IMR-90 (cell line): Measurements from ENCODE around the gene SLC12A4. TPM values are rescaled to one million over a fixed set of nuclear protein-coding genes. Genes with fewer than 3 reads are reported as not detected.

Experiments
- ATAC-seq: fragments of 200-7000 bp; cut with Tn5 transposase; 2 replicates; pipeline ENCODE4 v1.9.1; 2020; ENCODE audit warnings: low read depth, mild to moderate bottlenecking, moderate library complexity
- BruUV-seq: library from RNA; stranded (reverse); fragments of 400-500 nt; replicated peaks from 2 replicates; lab custom pipeline; 2021; lab: Mats Ljungman, UMichigan
- CTCF ChIA-PET: fragments of 300-600 bp; formaldehyde crosslinking; extraction: SDS; loops from one replicate; lab custom pipeline; 2021; ENCODE audit warnings: antibody characterized with exemption; lab: Yijun Ruan, JAX
- POLR2A ChIA-PET: fragments of 300-600 bp; sonication (Branson Sonifier 250); formaldehyde crosslinking; loops from one replicate; lab custom pipeline; 2022; ENCODE audit warnings: antibody characterized with exemption; ENCODE audit not compliant: unreplicated experiment; lab: Charles Lee
- DNase-seq: peaks from one replicate; pipeline ENCODE4 v3.0.0; 2013
- H2AFZ ChIP-seq: replicated peaks from 2 replicates; pipeline ENCODE3; 2013; ENCODE audit warnings: low read length, mild to moderate bottlenecking; ENCODE audit not compliant: poor library complexity
- H2AK5ac ChIP-seq: 2 replicates; pipeline ENCODE4 v1.6.1; 2013; ENCODE audit warnings: low read depth, low read length, inconsistent platforms
- H2AK9ac ChIP-seq: replicated peaks from 2 replicates; pipeline ENCODE3; 2013; ENCODE audit warnings: mild to moderate bottlenecking, low read depth, low read length, moderate library complexity; ENCODE audit not compliant: poor library complexity
- H2BK120ac ChIP-seq: 2 replicates; pipeline ENCODE4 v1.6.1; 2013; ENCODE audit warnings: low read depth, low read length, inconsistent platforms
- H2BK15ac ChIP-seq: 3 replicates; pipeline ENCODE4 v1.6.1; 2013; ENCODE audit warnings: low read depth, low read length, inconsistent platforms
- H2BK20ac ChIP-seq: 2 replicates; pipeline ENCODE4 v1.6.1; 2013; ENCODE audit warnings: low read depth, mild to moderate bottlenecking, inconsistent platforms, low read length, moderate library complexity
- H2BK5ac ChIP-seq: 2 replicates; pipeline ENCODE4 v1.6.1; 2013; ENCODE audit warnings: mild to moderate bottlenecking, low read depth, low read length, inconsistent platforms; ENCODE audit not compliant: poor library complexity, severe bottlenecking
- H3K14ac ChIP-seq: replicated peaks from 2 replicates; pipeline ENCODE4 v1.6.1; 2013; ENCODE audit warnings: low read depth, low read length, inconsistent platforms
- H3K18ac ChIP-seq: 2 replicates; pipeline ENCODE4 v1.6.1; 2013; ENCODE audit warnings: low read depth, low read length, control low read depth
- H3K23ac ChIP-seq: 2 replicates; pipeline ENCODE4 v1.6.1; 2013; ENCODE audit warnings: low read depth, low read length, inconsistent platforms
- H3K27ac ChIP-seq: 2 replicates; pipeline ENCODE4 v1.5.1; 2013; ENCODE audit warnings: mild to moderate bottlenecking, control low read depth, low read length; ENCODE audit not compliant: insufficient read depth
- H3K27me3 ChIP-seq: 2 replicates; pipeline ENCODE4 v1.6.1; 2013; ENCODE audit warnings: low read length; ENCODE audit not compliant: control insufficient read depth, insufficient read depth
- H3K36me3 ChIP-seq: 2 replicates; pipeline ENCODE4 v1.6.1; 2013; ENCODE audit warnings: low read length, mixed read lengths; ENCODE audit not compliant: control insufficient read depth, insufficient read depth
- H3K4ac ChIP-seq: 2 replicates; pipeline ENCODE4 v1.6.1; 2013; ENCODE audit warnings: low read depth, low read length, inconsistent platforms
- H3K4me1 ChIP-seq: 2 replicates; pipeline ENCODE4 v1.6.1; 2013; ENCODE audit warnings: low read length, mixed read lengths; ENCODE audit not compliant: control insufficient read depth, insufficient read depth
- H3K4me2 ChIP-seq: 2 replicates; pipeline ENCODE4 v1.6.1; 2013; ENCODE audit warnings: low read depth, mild to moderate bottlenecking, control low read depth, low read length, moderate library complexity
- H3K4me3 ChIP-seq: 2 replicates; pipeline ENCODE4 v1.5.1; 2013; ENCODE audit warnings: low read depth, mild to moderate bottlenecking, control low read depth, low read length, moderate library complexity; ENCODE audit not compliant: insufficient read depth
- H3K56ac ChIP-seq: 2 replicates; pipeline ENCODE4 v1.6.1; 2013; ENCODE audit warnings: low read length, inconsistent platforms; ENCODE audit not compliant: insufficient read depth; ENCODE audit errors: extremely low read depth
- H3K79me1 ChIP-seq, 2 experiments: 2 replicates each; pipeline ENCODE4 v1.6.1; 2013; ENCODE audit warnings: low read length in 2 of 2, inconsistent platforms in 1 of 2, low read depth in 1 of 2
- H3K9ac ChIP-seq: 2 replicates; pipeline ENCODE4 v1.6.1; 2013; ENCODE audit warnings: low read depth, low read length, control low read depth
- H3K9me1 ChIP-seq: 2 replicates; pipeline ENCODE4 v1.6.1; 2013; ENCODE audit warnings: low read length, inconsistent platforms; ENCODE audit not compliant: insufficient read depth
- H3K9me3 ChIP-seq: 2 replicates; pipeline ENCODE4 v1.6.1; 2013; ENCODE audit warnings: low read length; ENCODE audit not compliant: control insufficient read depth, insufficient read depth
- H4K20me1 ChIP-seq: 2 replicates; pipeline ENCODE4 v1.6.1; 2013; ENCODE audit warnings: low read length, inconsistent platforms; ENCODE audit not compliant: insufficient read depth
- H4K5ac ChIP-seq: 2 replicates; pipeline ENCODE4 v1.6.1; 2013; ENCODE audit warnings: mild to moderate bottlenecking, low read depth, low read length, control low read depth
- H4K8ac ChIP-seq, 2 experiments: 2 replicates each; pipeline ENCODE4 v1.6.1; 2013; ENCODE audit warnings: low read depth in 2 of 2, low read length in 2 of 2, control low read depth in 1 of 2, inconsistent platforms in 1 of 2
- H4K91ac ChIP-seq: 2 replicates; pipeline ENCODE4 v1.6.1; 2013; ENCODE audit warnings: low read depth, low read length, inconsistent platforms; ENCODE audit not compliant: insufficient read depth
- BHLHE40 ChIP-seq: fragments of 150-350 bp; IDR thresholded peaks from 2 replicates; pipeline ENCODE4 v1.6.1; 2016; ENCODE audit warnings: mild to moderate bottlenecking, low read depth, low read length
- CEBPB ChIP-seq: IDR thresholded peaks from 2 replicates; pipeline ENCODE4 v1.6.1; 2012; ENCODE audit warnings: low read depth, low read length, improper control_type of control experiment
- CHD1 ChIP-seq: IDR thresholded peaks from 2 replicates; pipeline ENCODE4 v1.6.1; 2012; ENCODE audit warnings: low read depth, low read length, improper control_type of control experiment
- FOS ChIP-seq: fragments of 150-350 bp; IDR thresholded peaks from 2 replicates; pipeline ENCODE4 v1.6.1; 2016; ENCODE audit warnings: low read depth, low read length
- MAFK ChIP-seq: IDR thresholded peaks from 2 replicates; pipeline ENCODE4 v1.6.1; 2012; ENCODE audit warnings: low read depth, low read length, improper control_type of control experiment
- MAZ ChIP-seq: IDR thresholded peaks from 2 replicates; pipeline ENCODE4 v1.6.1; 2012; ENCODE audit warnings: low read depth, mild to moderate bottlenecking, low read length, improper control_type of control experiment, moderate library complexity, borderline replicate concordance
- MXI1 ChIP-seq: IDR thresholded peaks from 2 replicates; pipeline ENCODE4 v1.6.1; 2012; ENCODE audit warnings: low read depth, mild to moderate bottlenecking, low read length, moderate library complexity, borderline replicate concordance
- NFE2L2 ChIP-seq: fragments of 150-350 bp; IDR thresholded peaks from 2 replicates; pipeline ENCODE4 v1.6.1; 2016; ENCODE audit warnings: low read depth, mild to moderate bottlenecking, low read length
- POLR2A ChIP-seq: IDR thresholded peaks from 2 replicates; pipeline ENCODE4 v1.6.1; 2012; ENCODE audit warnings: mild to moderate bottlenecking, low read depth, low read length
- RAD21 ChIP-seq: IDR thresholded peaks from 2 replicates; pipeline ENCODE4 v1.6.1; 2012; ENCODE audit warnings: low read length, improper control_type of control experiment
- RCOR1 ChIP-seq: IDR thresholded peaks from 2 replicates; pipeline ENCODE4 v1.6.1; 2012; ENCODE audit warnings: mild to moderate bottlenecking, low read length, improper control_type of control experiment; ENCODE audit not compliant: insufficient replicate concordance
- RFX5 ChIP-seq: IDR thresholded peaks from 2 replicates; pipeline ENCODE4 v1.8.0; 2012; ENCODE audit warnings: low read depth, mild to moderate bottlenecking, low read length, moderate library complexity
- SMC3 ChIP-seq: fragments of 150-350 bp; IDR thresholded peaks from 2 replicates; pipeline ENCODE4 v1.6.1; 2016; ENCODE audit warnings: low read depth, mild to moderate bottlenecking, antibody characterized with exemption, low read length, moderate library complexity
- WGBS, 2 experiments: methylation state at CpG; one replicate each; pipeline versions ENCODE4 v1.1.5 to v1.1.7; 2013; ENCODE audit warnings: missing lambda C conversion rate in 2 of 2; ENCODE audit not compliant: insufficient read length in 1 of 2; ENCODE audit errors: extremely low coverage in 2 of 2; 5-methylcytosine and 5-hydroxymethylcytosine counted together
- dilution Hi-C: fragments of 300-500 bp; cut with HindIII; formaldehyde crosslinking; loops from one replicate; pipeline ENCODE4 v1.14.3; 2018; ENCODE audit warnings: low sequenced_read_pairs; ENCODE audit not compliant: unreplicated experiment
- in situ Hi-C: fragments of 300-500 bp; cut with MboI; formaldehyde crosslinking; loops from 3 replicates; pipeline ENCODE4 v1.14.3; 2019; ENCODE audit warnings: low sequenced_read_pairs, inconsistent platforms, mixed read lengths
- intact Hi-C: fragments of 100-400 bp; cut with micrococcal nuclease; formaldehyde crosslinking; loops from 2 replicates; pipeline ENCODE4 v1.10.0; 2022
- polyA plus RNA-seq, 3 experiments: library from polyadenylated mRNA; depleted of rRNA; stranded (reverse); fragments of >200 nt; gene quantifications; 2 replicates each; pipeline ENCODE4 v1.2.3, GENCODE V29; 2012; ENCODE audit warnings: low replicate concordance in 1 of 3
- total RNA-seq: library from RNA; depleted of rRNA; stranded (reverse); fragments of >200 nt; gene quantifications from 2 replicates; pipeline ENCODE4 v1.2.3, GENCODE V29; 2012
- TF ChIP-seq, protein P1 (sequence below): fragments of 150-350 bp; IDR thresholded peaks from 2 replicates; pipeline ENCODE4 v1.6.1; 2016; ENCODE audit warnings: low read depth, mild to moderate bottlenecking, low read length, moderate library complexity, borderline replicate concordance
- TF ChIP-seq, protein P2 (sequence below): fragments of 150-350 bp; IDR thresholded peaks from 2 replicates; pipeline ENCODE4 v1.6.1; 2017; ENCODE audit warnings: mild to moderate bottlenecking, antibody characterized with exemption, low read length, low read depth

Gene SLC12A4
- total and polyA plus RNA-seq, 2 of the 4 experiments (the other 2 are of a cell fraction): 36.6 to 132 TPM

DNA sequence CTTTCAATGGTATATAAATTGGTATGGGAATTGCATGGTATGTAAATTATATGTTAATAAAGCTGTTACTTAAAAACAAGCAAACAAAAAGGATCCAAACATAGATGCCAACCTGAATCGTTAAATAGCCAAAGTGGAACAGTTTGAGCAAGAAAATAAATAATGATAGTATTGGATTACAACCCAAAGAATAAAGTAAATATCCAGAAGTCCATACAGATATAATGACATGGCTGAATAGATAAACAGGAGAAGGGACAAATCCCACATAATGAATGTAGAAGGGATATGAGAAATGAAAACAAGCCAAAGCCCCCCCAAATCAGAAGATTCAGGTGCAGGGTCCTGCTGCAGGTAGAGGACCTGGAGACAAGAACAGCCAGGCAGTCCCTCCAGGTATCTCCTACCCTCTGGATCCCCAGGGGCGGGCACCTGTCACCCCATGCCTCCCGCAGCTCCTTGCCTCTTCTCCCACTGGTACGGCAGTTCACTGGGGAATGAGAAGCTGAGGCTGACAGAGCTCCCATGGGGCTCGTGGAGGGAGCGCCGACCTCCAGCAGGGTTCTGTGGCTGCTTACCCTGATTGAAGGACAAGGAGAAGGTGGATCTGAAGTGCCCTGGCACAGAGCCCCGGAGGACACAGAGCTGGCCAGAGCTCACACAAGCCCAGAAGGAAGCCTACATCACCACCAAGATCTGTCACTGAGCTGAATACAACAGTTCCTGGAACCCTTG, 14.6 kb downstream of the SLC12A4 start:
- peaks cover 76% of the 10 kb centered on the region for H3K36me3 ChIP-seq
- TF ChIP-seq MAFK (no peak), BHLHE40 (no peak), MXI1 (no peak), RAD21 (no peak), CEBPB (no peak), RFX5 (no peak), MAZ (no peak), NFE2L2 (no peak), RCOR1 (no peak), POLR2A (no peak), FOS (no peak), CHD1 (no peak), SMC3 (no peak)
- TF ChIP-seq, protein P1, sequence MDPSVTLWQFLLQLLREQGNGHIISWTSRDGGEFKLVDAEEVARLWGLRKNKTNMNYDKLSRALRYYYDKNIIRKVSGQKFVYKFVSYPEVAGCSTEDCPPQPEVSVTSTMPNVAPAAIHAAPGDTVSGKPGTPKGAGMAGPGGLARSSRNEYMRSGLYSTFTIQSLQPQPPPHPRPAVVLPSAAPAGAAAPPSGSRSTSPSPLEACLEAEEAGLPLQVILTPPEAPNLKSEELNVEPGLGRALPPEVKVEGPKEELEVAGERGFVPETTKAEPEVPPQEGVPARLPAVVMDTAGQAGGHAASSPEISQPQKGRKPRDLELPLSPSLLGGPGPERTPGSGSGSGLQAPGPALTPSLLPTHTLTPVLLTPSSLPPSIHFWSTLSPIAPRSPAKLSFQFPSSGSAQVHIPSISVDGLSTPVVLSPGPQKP: no peak
- TF ChIP-seq, protein P2, sequence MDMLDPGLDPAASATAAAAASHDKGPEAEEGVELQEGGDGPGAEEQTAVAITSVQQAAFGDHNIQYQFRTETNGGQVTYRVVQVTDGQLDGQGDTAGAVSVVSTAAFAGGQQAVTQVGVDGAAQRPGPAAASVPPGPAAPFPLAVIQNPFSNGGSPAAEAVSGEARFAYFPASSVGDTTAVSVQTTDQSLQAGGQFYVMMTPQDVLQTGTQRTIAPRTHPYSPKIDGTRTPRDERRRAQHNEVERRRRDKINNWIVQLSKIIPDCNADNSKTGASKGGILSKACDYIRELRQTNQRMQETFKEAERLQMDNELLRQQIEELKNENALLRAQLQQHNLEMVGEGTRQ: no peak

More for the DNA sequence above, 14.6 kb downstream of the SLC12A4 start:
- H3K4me2 ChIP-seq: no peak overlapping the region
- no peak overlapping the region for H4K5ac ChIP-seq
- H2AK5ac ChIP-seq: no peak overlapping the region
- CTCF ChIA-PET: interaction anchor here (1.0 kb wide), 1 partner anchor 137 kb away, joined by 6 read pairs; no protein-coding TSS in a partner anchor
- no peaks in the 10 kb centered on the region for H3K9me3 ChIP-seq
- no peak overlapping the region for H3K14ac ChIP-seq
- H3K79me1 ChIP-seq: peaks cover 36 to 73% of the 10 kb centered on the region in 2 experiments
- no peak overlapping the region for H2BK20ac ChIP-seq
- no peak overlapping the region for H2BK120ac ChIP-seq
- dilution Hi-C loops (no loop called here), in situ Hi-C loops (no loop called here), intact Hi-C loops (no loop called here)
- no TSS peak for BruUV-seq
- H3K27me3 ChIP-seq: no peaks in the 10 kb centered on the region
- H4K91ac ChIP-seq: no peak overlapping the region
- ATAC-seq (no peak), DNase-seq (no peak)
- H3K4me3 ChIP-seq: no peak overlapping the region
- H2BK5ac ChIP-seq: no peak overlapping the region
- no peak overlapping the region for H2AK9ac ChIP-seq
- no peak overlapping the region for H4K8ac ChIP-seq
- H2AFZ ChIP-seq: no peak overlapping the region
- H3K9me1 ChIP-seq: peaks cover 5% of the 10 kb centered on the region
- H3K27ac ChIP-seq: no peak overlapping the region
- H3K9ac ChIP-seq: no peak overlapping the region
- H2BK15ac ChIP-seq: no peak overlapping the region
- POLR2A ChIA-PET: interaction anchor here (0.6 kb wide), 1 partner anchor 62 kb away, joined by 3 read pairs; no protein-coding TSS in a partner anchor
- no peak overlapping the region for H3K56ac ChIP-seq
- H3K23ac ChIP-seq: no peak overlapping the region
- WGBS, 2 experiments: no CpG with 5 or more reads among the region's 8 CpGs
- no peak overlapping the region for H3K4ac ChIP-seq
- H3K18ac ChIP-seq: no peak overlapping the region
- peaks cover 3% of the 10 kb centered on the region; the same call in 1 of the 2 replicates for H3K4me1 ChIP-seq
- peaks cover 50% of the 10 kb centered on the region for H4K20me1 ChIP-seq
